ENCODE results near the gene C2orf78. TPM values are rescaled to one million over a fixed set of nuclear protein-coding genes. Genes with fewer than 3 reads are reported as not detected.
"Not testable (repeated sequence)": the region's sequence is repeated elsewhere in the genome, so short reads cannot be mapped to it uniquely, and the experiment has no call there.

The C2orf78 gene
- total RNA-seq, 2 experiments from 2014 or later = not detected

GRCh38 chr2:73740767-73741166 is 43.2 kb upstream of the C2orf78 start:
- no peak for DNase-seq
- Mint-ChIP-seq H3K4me3 (no peak overlapping the region), H3K4me1 (ENCODE audit: low read depth) (peaks cover 16% of the 10 kb centered on the region), H3K36me3 (ENCODE audit: low read depth) (peaks cover 39% of the 10 kb centered on the region), H3K27ac (no peak overlapping the region), H3K27me3 (no peaks in the 10 kb centered on the region), H3K9me3 (no peaks in the 10 kb centered on the region)
- TF ChIP-seq, protein P1, sequence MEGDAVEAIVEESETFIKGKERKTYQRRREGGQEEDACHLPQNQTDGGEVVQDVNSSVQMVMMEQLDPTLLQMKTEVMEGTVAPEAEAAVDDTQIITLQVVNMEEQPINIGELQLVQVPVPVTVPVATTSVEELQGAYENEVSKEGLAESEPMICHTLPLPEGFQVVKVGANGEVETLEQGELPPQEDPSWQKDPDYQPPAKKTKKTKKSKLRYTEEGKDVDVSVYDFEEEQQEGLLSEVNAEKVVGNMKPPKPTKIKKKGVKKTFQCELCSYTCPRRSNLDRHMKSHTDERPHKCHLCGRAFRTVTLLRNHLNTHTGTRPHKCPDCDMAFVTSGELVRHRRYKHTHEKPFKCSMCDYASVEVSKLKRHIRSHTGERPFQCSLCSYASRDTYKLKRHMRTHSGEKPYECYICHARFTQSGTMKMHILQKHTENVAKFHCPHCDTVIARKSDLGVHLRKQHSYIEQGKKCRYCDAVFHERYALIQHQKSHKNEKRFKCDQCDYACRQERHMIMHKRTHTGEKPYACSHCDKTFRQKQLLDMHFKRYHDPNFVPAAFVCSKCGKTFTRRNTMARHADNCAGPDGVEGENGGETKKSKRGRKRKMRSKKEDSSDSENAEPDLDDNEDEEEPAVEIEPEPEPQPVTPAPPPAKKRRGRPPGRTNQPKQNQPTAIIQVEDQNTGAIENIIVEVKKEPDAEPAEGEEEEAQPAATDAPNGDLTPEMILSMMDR (IDR thresholded peaks at IDR 0.05) = no peak
- intact Hi-C loops (cut with micrococcal nuclease) = no loop called here
- POLR2A ChIA-PET = no interaction called here
- CTCF ChIA-PET = no interaction called here
- ATAC-seq = no peak

GRCh38 chr2:73746015-73746876 is 37.7 kb upstream of the C2orf78 start:
- ChIA-PET POLR2A (interaction anchor here (1.0 kb wide), 1 partner anchor 23 kb away, joined by 3 read pairs; no protein-coding TSS in a partner anchor), CTCF (interaction anchor here (0.7 kb wide), 1 partner anchor 9 kb away, joined by 3 read pairs; the partner anchor contains the start of gene TPRKB)
- Mint-ChIP-seq H3K4me3 (no peak overlapping the region), H3K9me3 (no peaks in the 10 kb centered on the region), H3K4me1 (ENCODE audit: low read depth) (peaks cover 12% of the 10 kb centered on the region), H3K27ac (no peak overlapping the region), H3K27me3 (no peaks in the 10 kb centered on the region), H3K36me3 (ENCODE audit: low read depth) (peaks cover 42% of the 10 kb centered on the region)
- intact Hi-C loops (cut with micrococcal nuclease) = no loop called here
- DNase-seq (no peak), ATAC-seq (no peak)
- TF ChIP-seq, protein P1 (IDR thresholded peaks at IDR 0.05) = no peak

DNA sequence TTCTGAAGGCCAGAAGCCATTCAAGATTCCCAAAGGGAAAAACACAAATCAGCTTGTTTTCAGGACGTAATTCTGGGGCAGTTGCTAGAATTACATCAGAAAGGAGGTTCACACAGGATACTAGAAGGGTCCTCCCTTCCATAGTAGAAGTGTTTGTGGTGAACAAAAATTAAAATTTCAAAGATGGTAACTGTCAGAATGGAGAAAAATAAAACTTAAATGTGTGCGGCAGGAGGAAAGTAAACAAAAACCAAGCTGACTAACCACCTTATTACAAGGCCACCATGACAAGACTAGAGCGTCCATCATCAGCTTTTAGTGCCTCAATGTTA is 37.1 kb upstream of the C2orf78 start:
- H3K9me3 Mint-ChIP-seq = no peaks in the 10 kb centered on the region
- no peak for ATAC-seq
- ChIA-PET POLR2A (interaction anchor here (1.0 kb wide), 1 partner anchor 23 kb away, joined by 3 read pairs; no protein-coding TSS in a partner anchor), CTCF (no interaction called here)
- H3K36me3 Mint-ChIP-seq (ENCODE audit: low read depth) = peaks cover 40% of the 10 kb centered on the region
- no peak for DNase-seq
- H3K27me3 Mint-ChIP-seq = no peaks in the 10 kb centered on the region
- H3K4me3 Mint-ChIP-seq = no peak overlapping the region
- H3K27ac Mint-ChIP-seq = no peak overlapping the region
- H3K4me1 Mint-ChIP-seq (ENCODE audit: low read depth) = peaks cover 12% of the 10 kb centered on the region
- TF ChIP-seq, protein P1 (IDR thresholded peaks at IDR 0.05) = no peak
- intact Hi-C loops (cut with micrococcal nuclease) = no loop called here

GRCh38 chr2:73749314-73749713 is 34.7 kb upstream of the C2orf78 start:
- Mint-ChIP-seq H3K9me3 (no peaks in the 10 kb centered on the region), H3K36me3 (ENCODE audit: low read depth) (peaks cover 33% of the 10 kb centered on the region), H3K27me3 (no peaks in the 10 kb centered on the region), H3K4me3 (no peak overlapping the region), H3K27ac (no peak overlapping the region), H3K4me1 (ENCODE audit: low read depth) (peaks cover 12% of the 10 kb centered on the region)
- CTCF ChIA-PET = no interaction called here
- TF ChIP-seq, protein P1 (IDR thresholded peaks at IDR 0.05) = no peak
- ATAC-seq = no peak
- intact Hi-C loops (cut with micrococcal nuclease) = no loop called here
- POLR2A ChIA-PET = no interaction called here
- no peak for DNase-seq

DNA sequence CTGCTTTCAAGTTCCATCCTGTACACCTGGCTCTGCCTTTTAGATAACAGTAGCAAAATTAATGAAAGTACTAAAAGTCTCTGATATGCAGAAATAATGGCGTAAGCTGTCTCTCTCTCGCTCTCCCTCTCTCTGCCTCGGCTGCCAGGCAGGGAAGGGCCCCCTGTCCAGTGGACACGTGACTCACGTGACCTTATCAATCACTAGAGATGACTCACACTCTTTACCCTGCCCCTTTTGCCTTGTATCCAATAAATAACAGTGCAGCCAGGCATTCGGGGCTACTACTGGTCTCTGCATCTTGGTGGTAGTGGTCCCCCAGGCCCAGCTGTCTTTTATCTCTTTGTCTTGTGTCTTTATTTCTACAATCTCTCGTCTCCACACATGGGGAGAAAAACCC is 29.7 kb upstream of the C2orf78 start:
- H3K27me3 Mint-ChIP-seq; ATAC-seq; CTCF ChIA-PET; DNase-seq; intact Hi-C loops (cut with micrococcal nuclease); H3K4me3 Mint-ChIP-seq; H3K4me1 Mint-ChIP-seq (ENCODE audit: low read depth); H3K27ac Mint-ChIP-seq; H3K9me3 Mint-ChIP-seq: not testable (repeated sequence)
- POLR2A ChIA-PET = interaction anchor here (0.6 to 3.2 kb wide), 2 partner anchors 17 to 177 kb away, joined by 3 to 12 read pairs; partner anchors contain the start of gene TPRKB
- peaks cover 17% of the 10 kb centered on the region for H3K36me3 Mint-ChIP-seq (ENCODE audit: low read depth)

Data from activated CD8-positive, alpha-beta T cell treated with anti-CD3 and anti-CD28 coated beads for 36 hours (primary cell).